Renal pelvis (tissue), 4 donors: Measurements from ENCODE around the gene PRTN3. TPM values are rescaled to one million over a fixed set of nuclear protein-coding genes. Genes with fewer than 3 reads are reported as not detected.

Source experiments
- DNase-seq: peaks from one replicate; pipeline ENCODE4 v3.0.0-alpha.2; 2013
- polyA plus RNA-seq, 3 donors: library from polyadenylated mRNA; unstranded; fragments of 120-200 nt; gene quantifications; one replicate each; pipeline ENCODE4 v1.2.1, GENCODE V29; 2013; ENCODE audit not compliant: insufficient read length in 3 of 3

Gene PRTN3
- polyA plus RNA-seq, 3 donors: 1.2 to 2.0 (median 1.4) TPM

- DNase-seq: no peak
Observed at GRCh38 chr19:801861-802497, 38.8 kb upstream of the PRTN3 start.

- DNase-seq: no peak
Observed at GRCh38 chr19:802498-803098, 38.2 kb upstream of the PRTN3 start.

GRCh38 chr19:803099-803561 lies 37.7 kb upstream of the PRTN3 start:
- DNase-seq: no peak

- DNase-seq: no peak
Observed at GRCh38 chr19:803686-804418, 36.9 kb upstream of the PRTN3 start.

- no peak for DNase-seq
Observed at GRCh38 chr19:804419-805165, 36.2 kb upstream of the PRTN3 start.

GRCh38 chr19:805166-805551 lies 35.6 kb upstream of the PRTN3 start:
- no peak for DNase-seq

GRCh38 chr19:805600-806550 lies 34.9 kb upstream of the PRTN3 start:
- DNase-seq: no peak

- DNase-seq: no peak
Observed at GRCh38 chr19:806815-807421, 33.9 kb upstream of the PRTN3 start.

- DNase-seq: no peak
Observed at GRCh38 chr19:807627-808422, 33.0 kb upstream of the PRTN3 start.

GRCh38 chr19:808423-808775 lies 32.4 kb upstream of the PRTN3 start:
- DNase-seq: no peak

- DNase-seq: no peak
Observed at GRCh38 chr19:810077-810855, 30.5 kb upstream of the PRTN3 start.

GRCh38 chr19:810883-811489 lies 29.8 kb upstream of the PRTN3 start:
- DNase-seq: no peak

- no peak for DNase-seq
Observed at GRCh38 chr19:811506-812048, 29.2 kb upstream of the PRTN3 start.

GRCh38 chr19:812049-812746 lies 28.6 kb upstream of the PRTN3 start:
- no peak for DNase-seq

- no peak for DNase-seq
Observed at GRCh38 chr19:812747-813218, 28.0 kb upstream of the PRTN3 start.

- DNase-seq: no peak
Observed at GRCh38 chr19:813219-814151, 27.3 kb upstream of the PRTN3 start.
